A549 (cell line): ENCODE measurements around the gene LASP1.

Experiments used
- CEBPB ChIP-seq, 2 experiments: fragments of >200 bp in 1 of 2; sonication (Bioruptor Twin) in 1 of 2; formaldehyde crosslinking in 1 of 2; IDR thresholded peaks; 2 replicates each; pipeline ENCODE4 v1.6.1; 2012 to 2016
- ESRRA ChIP-seq: fragments of 150-350 bp; IDR thresholded peaks from 2 replicates; pipeline ENCODE4 v1.6.1; 2014; ENCODE audit warnings: mild to moderate bottlenecking, low read length, borderline replicate concordance
- KDM1A ChIP-seq: fragments of 200-600 bp; sonication (generic); IDR thresholded peaks from 2 replicates; pipeline ENCODE4 v1.6.1; 2016; ENCODE audit warnings: low read depth, mild to moderate bottlenecking
- RFX5 ChIP-seq: fragments of 450-650 bp; IDR thresholded peaks from 2 replicates; pipeline ENCODE4 v1.7.1; 2014; ENCODE audit warnings: antibody characterized with exemption, mild to moderate bottlenecking, moderate library complexity
- TFCP2L1 ChIP-seq: fragments of 250-450 bp; sonication (Bioruptor Pico); IDR thresholded peaks from 2 replicates; pipeline ENCODE4 v1.5.0; 2021; ENCODE audit warnings: mild to moderate bottlenecking
- TF ChIP-seq, protein P1 (sequence below): fragments of >200 bp; sonication (Bioruptor Twin); formaldehyde crosslinking; IDR thresholded peaks from 3 replicates; pipeline ENCODE4 v1.5.1; 2016
- TF ChIP-seq, protein P2 (sequence below): IDR thresholded peaks from 2 replicates; pipeline ENCODE4 v1.6.1; 2012; ENCODE audit warnings: low read depth, borderline replicate concordance

DNA sequence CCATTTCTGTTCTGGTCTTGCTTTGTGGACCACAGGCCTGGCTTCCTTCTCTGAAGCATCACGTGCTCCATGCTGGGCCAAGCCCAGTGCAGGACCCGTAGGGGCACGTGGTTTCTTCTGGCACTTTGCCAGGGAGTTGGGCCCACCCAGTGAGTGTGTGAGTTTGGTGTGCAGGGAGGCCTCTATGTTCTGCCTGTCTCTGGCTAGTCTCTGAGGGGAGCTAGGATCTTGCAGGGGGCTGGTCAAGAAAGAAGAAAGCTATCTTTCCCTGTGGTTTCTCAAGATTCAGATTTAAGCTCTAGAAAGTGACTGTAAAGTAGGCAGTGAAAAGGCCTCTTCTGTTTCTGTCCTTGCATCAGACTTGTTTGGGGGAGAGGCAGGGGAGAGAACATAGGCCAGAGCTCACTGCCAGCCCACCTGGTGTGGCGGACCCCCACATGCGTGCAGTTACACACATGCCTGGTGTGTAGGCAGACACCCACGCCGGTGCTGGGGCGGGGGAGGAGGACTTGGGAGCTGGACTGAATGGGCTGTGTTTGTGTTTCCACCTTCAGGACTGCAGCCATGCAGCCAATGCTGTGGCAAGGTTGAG, 11.8 kb downstream of the LASP1 start:
- TF ChIP-seq KDM1A (no peak), TFCP2L1 (CRISPR knock-in tag) (no peak), RFX5 (no peak), CEBPB (IDR thresholded peaks at IDR 0.05) (no peak), ESRRA (no peak)
- TF ChIP-seq, protein P1, sequence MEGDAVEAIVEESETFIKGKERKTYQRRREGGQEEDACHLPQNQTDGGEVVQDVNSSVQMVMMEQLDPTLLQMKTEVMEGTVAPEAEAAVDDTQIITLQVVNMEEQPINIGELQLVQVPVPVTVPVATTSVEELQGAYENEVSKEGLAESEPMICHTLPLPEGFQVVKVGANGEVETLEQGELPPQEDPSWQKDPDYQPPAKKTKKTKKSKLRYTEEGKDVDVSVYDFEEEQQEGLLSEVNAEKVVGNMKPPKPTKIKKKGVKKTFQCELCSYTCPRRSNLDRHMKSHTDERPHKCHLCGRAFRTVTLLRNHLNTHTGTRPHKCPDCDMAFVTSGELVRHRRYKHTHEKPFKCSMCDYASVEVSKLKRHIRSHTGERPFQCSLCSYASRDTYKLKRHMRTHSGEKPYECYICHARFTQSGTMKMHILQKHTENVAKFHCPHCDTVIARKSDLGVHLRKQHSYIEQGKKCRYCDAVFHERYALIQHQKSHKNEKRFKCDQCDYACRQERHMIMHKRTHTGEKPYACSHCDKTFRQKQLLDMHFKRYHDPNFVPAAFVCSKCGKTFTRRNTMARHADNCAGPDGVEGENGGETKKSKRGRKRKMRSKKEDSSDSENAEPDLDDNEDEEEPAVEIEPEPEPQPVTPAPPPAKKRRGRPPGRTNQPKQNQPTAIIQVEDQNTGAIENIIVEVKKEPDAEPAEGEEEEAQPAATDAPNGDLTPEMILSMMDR: no peak
- TF ChIP-seq, protein P2, sequence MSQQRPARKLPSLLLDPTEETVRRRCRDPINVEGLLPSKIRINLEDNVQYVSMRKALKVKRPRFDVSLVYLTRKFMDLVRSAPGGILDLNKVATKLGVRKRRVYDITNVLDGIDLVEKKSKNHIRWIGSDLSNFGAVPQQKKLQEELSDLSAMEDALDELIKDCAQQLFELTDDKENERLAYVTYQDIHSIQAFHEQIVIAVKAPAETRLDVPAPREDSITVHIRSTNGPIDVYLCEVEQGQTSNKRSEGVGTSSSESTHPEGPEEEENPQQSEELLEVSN: no peak
